B cell (primary cell): ENCODE results near the gene PXMP4.

Experiments used
- CTCF ChIP-seq: fragments of 200-600 bp; IDR thresholded peaks from one replicate; pipeline ENCODE4 v1.8.0; 2022; ENCODE audit warnings: antibody characterized with exemption, mild to moderate bottlenecking
- EZH2 ChIP-seq: IDR thresholded peaks from 2 replicates; pipeline ENCODE4 v1.6.1; 2012; ENCODE audit warnings: borderline replicate concordance, low read depth, mild to moderate bottlenecking, moderate library complexity, low read length; ENCODE audit not compliant: insufficient read depth, poor library complexity, severe bottlenecking

- no peak for TF ChIP-seq CTCF
- TF ChIP-seq EZH2, result no peak
Measured at GRCh38 chr20:33689493-33689892, 30.6 kb downstream of the PXMP4 start.
